ENCODE results near the gene RFX3.

DNA sequence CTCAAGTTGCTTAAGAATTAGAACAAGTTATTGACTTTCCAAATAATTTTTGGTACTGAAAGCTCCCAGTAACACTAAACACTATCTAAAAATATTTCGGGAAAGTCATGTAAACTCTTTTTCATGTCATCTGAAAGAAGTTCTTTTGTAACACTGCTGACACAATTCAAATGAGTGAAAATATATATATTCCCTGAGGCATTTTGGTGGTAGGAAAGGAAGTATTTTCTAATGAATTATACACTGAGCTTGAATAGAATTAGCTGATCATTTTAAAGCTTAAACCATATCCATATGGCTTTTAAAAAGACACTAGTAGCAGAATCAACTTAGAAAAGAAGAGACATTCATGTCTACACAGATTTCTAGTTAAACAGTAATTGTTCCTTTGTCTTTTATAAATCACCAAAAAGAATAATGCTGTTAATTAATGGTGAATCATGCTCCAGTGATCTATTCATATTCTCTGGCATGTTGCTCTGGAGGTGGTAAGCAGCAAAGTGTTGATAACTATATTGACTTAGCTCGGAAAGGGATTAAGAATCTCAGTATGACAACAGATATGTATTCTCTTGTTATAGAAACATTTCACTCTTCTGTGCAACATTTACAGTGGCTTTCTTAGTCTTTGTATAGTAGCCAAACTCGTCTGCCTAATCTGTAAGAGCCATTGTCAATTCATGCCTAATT, 27.4 kb upstream of the RFX3 start:
- TF ChIP-seq TBP (CRISPR knock-in tag; IDR thresholded peaks at IDR 0.05) (no peak), SMAD1 (CRISPR knock-in tag; IDR thresholded peaks at IDR 0.05; ENCODE audit: borderline replicate concordance, low read depth) (no peak), ZNF709 (CRISPR knock-in tag; IDR thresholded peaks at IDR 0.05) (no peak), HOXA7 (CRISPR knock-in tag; IDR thresholded peaks at IDR 0.05) (no peak), JUNB (CRISPR knock-in tag; IDR thresholded peaks at IDR 0.05; ENCODE audit: borderline replicate concordance) (no peak), FOSL2 (CRISPR knock-in tag; IDR thresholded peaks at IDR 0.05) (no peak), POLR2G (IDR thresholded peaks at IDR 0.05; ENCODE audit: low read depth, low read length) (no peak), EZH2 (conservative IDR thresholded peaks at IDR 0.05; ENCODE audit: low read depth, low read length) (no peak)
- TF ChIP-seq, protein P1, sequence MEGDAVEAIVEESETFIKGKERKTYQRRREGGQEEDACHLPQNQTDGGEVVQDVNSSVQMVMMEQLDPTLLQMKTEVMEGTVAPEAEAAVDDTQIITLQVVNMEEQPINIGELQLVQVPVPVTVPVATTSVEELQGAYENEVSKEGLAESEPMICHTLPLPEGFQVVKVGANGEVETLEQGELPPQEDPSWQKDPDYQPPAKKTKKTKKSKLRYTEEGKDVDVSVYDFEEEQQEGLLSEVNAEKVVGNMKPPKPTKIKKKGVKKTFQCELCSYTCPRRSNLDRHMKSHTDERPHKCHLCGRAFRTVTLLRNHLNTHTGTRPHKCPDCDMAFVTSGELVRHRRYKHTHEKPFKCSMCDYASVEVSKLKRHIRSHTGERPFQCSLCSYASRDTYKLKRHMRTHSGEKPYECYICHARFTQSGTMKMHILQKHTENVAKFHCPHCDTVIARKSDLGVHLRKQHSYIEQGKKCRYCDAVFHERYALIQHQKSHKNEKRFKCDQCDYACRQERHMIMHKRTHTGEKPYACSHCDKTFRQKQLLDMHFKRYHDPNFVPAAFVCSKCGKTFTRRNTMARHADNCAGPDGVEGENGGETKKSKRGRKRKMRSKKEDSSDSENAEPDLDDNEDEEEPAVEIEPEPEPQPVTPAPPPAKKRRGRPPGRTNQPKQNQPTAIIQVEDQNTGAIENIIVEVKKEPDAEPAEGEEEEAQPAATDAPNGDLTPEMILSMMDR (CRISPR knock-in tag; IDR thresholded peaks at IDR 0.05): no peak

All from HepG2 (cell line).